DMS53 treated with DMSO at 0.1 percent for 48 hours (cell line): ENCODE results near the gene NMUR2.
A peak's percentile ranks its signal among the peaks of the same experiment; 100 is the strongest.

Source experiments
- DNase-seq: peaks from one replicate; lab custom pipeline; 2025; ENCODE audit not compliant: unreplicated experiment; lab: John Stamatoyannopoulos, UW

Gene NMUR2

GRCh38 chr5:152405145-152405544 is at the start of gene NMUR2:
Gene NMUR2, minus strand, starts transcription at chr5:152405279. Its CDS starts 166 bp downstream, at chr5:152405113.
- peak; percentile 68 for DNase-seq

GRCh38 chr5:152443935-152444334 is 38.9 kb upstream of the NMUR2 start:
- no peak for DNase-seq

- DNase-seq, result no peak
These were observed 34.7 kb upstream of the NMUR2 start for GRCh38 chr5:152439791-152440190.

- no peak for DNase-seq
These were observed 32.8 kb upstream of the NMUR2 start for GRCh38 chr5:152437866-152438265.

GRCh38 chr5:152427721-152428120 is 22.6 kb upstream of the NMUR2 start:
- no peak for DNase-seq

GRCh38 chr5:152425083-152425482 is 20.0 kb upstream of the NMUR2 start:
- DNase-seq, result no peak

GRCh38 chr5:152424501-152424900 is 19.4 kb upstream of the NMUR2 start:
- no peak for DNase-seq

GRCh38 chr5:152422081-152422480 is 17.0 kb upstream of the NMUR2 start:
- no peak for DNase-seq

GRCh38 chr5:152412129-152412528 is 7.0 kb upstream of the NMUR2 start:
- DNase-seq, result no peak

GRCh38 chr5:152406082-152406481 is 1.0 kb upstream of the NMUR2 start:
- no peak for DNase-seq

- no peak for DNase-seq
These were observed 585 bp downstream of the NMUR2 start for GRCh38 chr5:152404494-152404893.

- no peak for DNase-seq
These were observed 2.0 kb downstream of the NMUR2 start for GRCh38 chr5:152403046-152403445.

GRCh38 chr5:152400846-152401245 is 4.2 kb downstream of the NMUR2 start:
- DNase-seq, result no peak

- no peak for DNase-seq
These were observed 7.5 kb downstream of the NMUR2 start for GRCh38 chr5:152397581-152397980.

GRCh38 chr5:152393441-152393840 is 11.6 kb downstream of the NMUR2 start:
- no peak for DNase-seq

- DNase-seq, result no peak
These were observed 15.8 kb downstream of the NMUR2 start for GRCh38 chr5:152389208-152389849.

GRCh38 chr5:152388610-152389009 is 16.5 kb downstream of the NMUR2 start:
- no peak for DNase-seq

- no peak for DNase-seq
These were observed 24.5 kb downstream of the NMUR2 start for GRCh38 chr5:152380415-152381123.

- DNase-seq, result no peak
These were observed 25.7 kb downstream of the NMUR2 start for GRCh38 chr5:152379331-152379730.

- DNase-seq, result no peak
These were observed 26.3 kb downstream of the NMUR2 start for GRCh38 chr5:152378730-152379129.

- DNase-seq, result no peak
These were observed 28.2 kb downstream of the NMUR2 start for GRCh38 chr5:152376886-152377285.

GRCh38 chr5:152374711-152375275 is 30.3 kb downstream of the NMUR2 start:
- DNase-seq, result no peak
